Omental fat pad (tissue), 4 donors: Measurements from ENCODE around the gene ACVR1. TPM values are rescaled to one million over a fixed set of nuclear protein-coding genes. Genes with fewer than 3 reads are reported as not detected.

Experiments
- ATAC-seq: fragments of 150-250 bp; one replicate; pipeline ENCODE4 v1.9.1; 2016; ENCODE audit warnings: mild to moderate bottlenecking, moderate library complexity; ENCODE audit not compliant: low FRiP score
- DNase-seq: peaks from one replicate; pipeline ENCODE4 v3.0.0-alpha.2; 2019; ENCODE audit warnings: low spot score
- total RNA-seq, 4 donors: library from RNA; depleted of rRNA; stranded (reverse); fragments of >200 nt; gene quantifications; one replicate each; pipeline ENCODE4 v1.1.0, GENCODE V29; 2016
- TF ChIP-seq, protein P1 (sequence below), 3 donors: fragments of 450-650 bp; IDR thresholded peaks; one replicate each; pipeline ENCODE4 v1.5.1; 2016 to 2017; ENCODE audit warnings: antibody characterized with exemption in 3 of 3, mild to moderate bottlenecking in 3 of 3, moderate library complexity in 2 of 3

The ACVR1 gene
- total RNA-seq, 4 donors from 2014 or later = 22.7 to 37.7 (median 28.2) TPM

DNA sequence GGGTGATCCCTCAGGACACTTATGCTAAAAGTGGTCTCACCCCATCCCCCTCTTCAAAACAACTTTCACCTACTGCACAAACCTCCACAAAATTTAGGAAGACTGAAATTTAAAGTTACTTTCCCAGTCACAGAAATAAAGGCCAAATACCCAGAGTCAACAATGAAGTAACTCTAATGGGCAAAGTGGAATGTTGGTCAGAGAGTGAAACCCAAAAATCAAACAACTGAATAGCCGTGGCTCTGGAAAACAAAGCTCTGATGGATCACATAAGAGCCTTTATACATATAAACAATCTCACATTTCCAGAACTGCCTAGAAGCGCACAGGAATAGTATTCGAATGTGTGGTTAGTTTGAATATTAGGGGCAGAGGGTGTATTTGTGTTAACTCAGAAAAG is 4.7 kb downstream of the ACVR1 start:
- TF ChIP-seq, protein P1, sequence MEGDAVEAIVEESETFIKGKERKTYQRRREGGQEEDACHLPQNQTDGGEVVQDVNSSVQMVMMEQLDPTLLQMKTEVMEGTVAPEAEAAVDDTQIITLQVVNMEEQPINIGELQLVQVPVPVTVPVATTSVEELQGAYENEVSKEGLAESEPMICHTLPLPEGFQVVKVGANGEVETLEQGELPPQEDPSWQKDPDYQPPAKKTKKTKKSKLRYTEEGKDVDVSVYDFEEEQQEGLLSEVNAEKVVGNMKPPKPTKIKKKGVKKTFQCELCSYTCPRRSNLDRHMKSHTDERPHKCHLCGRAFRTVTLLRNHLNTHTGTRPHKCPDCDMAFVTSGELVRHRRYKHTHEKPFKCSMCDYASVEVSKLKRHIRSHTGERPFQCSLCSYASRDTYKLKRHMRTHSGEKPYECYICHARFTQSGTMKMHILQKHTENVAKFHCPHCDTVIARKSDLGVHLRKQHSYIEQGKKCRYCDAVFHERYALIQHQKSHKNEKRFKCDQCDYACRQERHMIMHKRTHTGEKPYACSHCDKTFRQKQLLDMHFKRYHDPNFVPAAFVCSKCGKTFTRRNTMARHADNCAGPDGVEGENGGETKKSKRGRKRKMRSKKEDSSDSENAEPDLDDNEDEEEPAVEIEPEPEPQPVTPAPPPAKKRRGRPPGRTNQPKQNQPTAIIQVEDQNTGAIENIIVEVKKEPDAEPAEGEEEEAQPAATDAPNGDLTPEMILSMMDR (IDR thresholded peaks at IDR 0.05) = no peak
- ATAC-seq (no peak), DNase-seq (no peak)

DNA sequence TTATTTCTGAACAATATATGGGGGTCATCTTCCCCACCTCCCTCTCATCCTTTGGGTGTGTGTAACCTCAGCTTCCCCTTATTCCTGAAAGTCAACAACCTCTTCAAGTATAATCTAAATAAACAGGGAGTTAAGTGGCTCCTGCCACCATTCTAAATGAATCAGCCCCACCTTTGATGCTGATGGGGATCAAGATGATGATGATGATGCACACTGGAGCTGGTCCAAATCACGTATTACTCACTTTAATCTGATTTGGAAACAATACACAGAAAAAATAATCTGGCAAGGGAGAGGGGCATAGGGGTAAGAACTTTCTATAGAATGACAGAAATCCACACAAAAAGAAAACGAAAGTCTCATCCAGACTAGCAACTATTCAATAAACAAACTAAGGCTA is 7.1 kb downstream of the ACVR1 start:
- TF ChIP-seq, protein P1 (IDR thresholded peaks at IDR 0.05) = no peak
- DNase-seq (no peak), ATAC-seq (no peak)

DNA sequence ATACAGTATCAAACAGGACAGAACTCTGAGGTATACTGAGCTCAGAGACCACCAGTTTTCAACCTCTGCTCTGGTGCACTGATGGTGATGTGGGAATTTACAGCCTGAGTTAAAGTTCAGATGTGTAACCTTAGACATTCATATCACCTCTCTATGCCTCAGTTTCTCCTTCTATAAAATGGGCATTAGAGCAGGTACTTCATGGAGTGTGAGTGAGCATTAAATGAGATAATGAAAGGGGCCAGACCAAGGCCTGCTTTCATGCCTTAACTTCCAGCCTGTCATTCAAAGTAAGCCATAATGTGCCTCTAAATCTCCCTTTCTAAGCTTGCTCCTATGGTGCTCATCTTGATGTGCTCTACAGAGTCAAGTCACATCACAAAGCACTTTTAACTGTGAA is 8.4 kb downstream of the ACVR1 start:
- DNase-seq (no peak), ATAC-seq (no peak)
- TF ChIP-seq, protein P1 (IDR thresholded peaks at IDR 0.05) = no peak

DNA sequence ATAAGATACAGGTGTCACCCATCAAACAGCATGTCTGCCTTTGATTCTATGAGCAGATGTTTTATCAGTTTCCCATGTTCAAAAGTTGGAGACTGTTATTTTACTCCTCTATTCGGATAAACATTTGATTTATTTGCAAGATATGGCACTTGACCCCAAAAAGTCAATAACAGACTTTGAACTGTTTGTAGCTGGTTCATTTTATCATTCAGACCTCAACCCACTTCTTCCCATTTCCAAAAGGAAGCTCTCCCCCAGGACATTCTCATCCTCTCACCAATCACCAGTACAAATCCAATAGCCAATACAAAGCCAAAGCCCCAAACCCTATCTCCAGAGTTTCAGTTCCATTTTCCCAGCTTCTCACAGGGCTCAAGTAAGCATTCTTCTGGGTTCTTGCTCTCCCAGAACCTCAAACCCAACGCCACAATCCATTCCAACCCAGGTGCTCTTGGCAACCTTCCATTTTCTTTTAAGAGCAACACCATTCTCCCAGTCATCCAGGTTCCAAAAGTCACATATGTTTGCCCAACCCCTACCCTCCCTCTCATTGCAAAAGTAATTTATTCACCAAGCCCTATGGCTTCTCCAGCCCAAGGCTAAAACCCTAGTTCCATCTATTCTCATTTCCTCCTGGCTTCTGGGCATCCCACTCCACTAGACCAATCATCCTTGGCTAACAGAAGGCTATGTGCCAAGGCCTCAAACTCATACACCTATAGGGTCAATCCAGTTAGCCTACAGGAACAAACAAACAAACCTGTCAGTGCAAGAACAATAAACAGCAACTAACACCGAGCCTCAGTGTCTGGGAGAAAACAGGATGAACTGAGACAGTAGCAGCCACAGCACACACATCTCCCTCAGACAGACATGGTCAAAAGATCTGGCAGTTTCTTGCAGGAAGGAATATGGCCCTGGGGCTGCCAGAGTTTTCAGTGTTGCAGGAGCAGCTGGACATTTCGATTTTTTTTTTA is 9.2 kb downstream of the ACVR1 start:
- TF ChIP-seq, protein P1 (IDR thresholded peaks at IDR 0.05) = no peak
- DNase-seq = no peak
- ATAC-seq = no peak

DNA sequence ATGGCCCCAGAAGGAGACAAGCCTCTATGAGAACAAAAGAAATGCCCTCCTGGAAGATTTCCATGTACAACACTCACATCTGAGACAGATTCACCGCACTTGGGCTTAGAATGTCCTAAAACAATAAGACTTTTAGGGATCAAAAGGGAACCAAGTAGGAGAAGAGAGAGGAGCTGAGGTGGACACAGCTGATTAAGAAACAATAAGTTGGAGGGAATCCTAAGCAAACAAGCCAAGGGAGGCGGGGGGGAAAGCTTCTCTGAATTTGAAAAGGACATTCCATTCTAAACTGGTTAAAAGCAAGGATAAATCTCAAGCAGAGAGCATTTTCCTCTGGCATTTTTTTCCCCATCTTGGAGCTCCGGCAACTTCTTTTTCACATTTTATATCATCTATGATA is 9.9 kb downstream of the ACVR1 start:
- TF ChIP-seq, protein P1 (IDR thresholded peaks at IDR 0.05) = no peak
- DNase-seq (no peak), ATAC-seq (no peak)

DNA sequence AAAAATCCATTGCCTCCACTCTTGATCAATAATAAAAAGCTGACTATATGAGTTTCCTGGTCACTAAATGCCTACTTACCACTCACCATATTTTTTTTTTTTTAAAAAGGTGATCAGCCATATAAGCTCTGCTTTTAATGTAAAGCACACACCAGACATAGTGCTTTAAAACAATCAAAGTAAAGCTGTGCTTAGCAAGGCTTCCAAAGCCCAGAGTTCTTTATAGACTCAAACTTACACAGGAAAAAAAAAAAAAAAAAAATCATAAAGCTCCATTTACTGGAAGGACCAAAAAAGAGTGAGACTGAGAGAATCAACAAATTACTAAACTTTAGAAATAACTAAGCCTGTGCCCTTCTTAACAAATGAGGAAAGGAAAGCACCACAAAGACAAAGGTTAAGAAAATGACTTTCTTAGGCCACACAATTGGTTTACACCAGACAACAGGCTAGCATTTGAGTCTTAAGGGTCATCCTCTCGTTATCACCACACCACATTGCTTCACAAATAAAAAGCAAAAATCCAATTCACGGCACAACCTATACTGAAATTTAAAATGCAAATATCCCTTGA is 11.2 kb downstream of the ACVR1 start:
- ATAC-seq = no peak
- TF ChIP-seq, protein P1 (IDR thresholded peaks at IDR 0.05) = no peak
- no peak for DNase-seq
